ENCODE measurements around the gene PPP1R13B.

Gene PPP1R13B

DNA sequence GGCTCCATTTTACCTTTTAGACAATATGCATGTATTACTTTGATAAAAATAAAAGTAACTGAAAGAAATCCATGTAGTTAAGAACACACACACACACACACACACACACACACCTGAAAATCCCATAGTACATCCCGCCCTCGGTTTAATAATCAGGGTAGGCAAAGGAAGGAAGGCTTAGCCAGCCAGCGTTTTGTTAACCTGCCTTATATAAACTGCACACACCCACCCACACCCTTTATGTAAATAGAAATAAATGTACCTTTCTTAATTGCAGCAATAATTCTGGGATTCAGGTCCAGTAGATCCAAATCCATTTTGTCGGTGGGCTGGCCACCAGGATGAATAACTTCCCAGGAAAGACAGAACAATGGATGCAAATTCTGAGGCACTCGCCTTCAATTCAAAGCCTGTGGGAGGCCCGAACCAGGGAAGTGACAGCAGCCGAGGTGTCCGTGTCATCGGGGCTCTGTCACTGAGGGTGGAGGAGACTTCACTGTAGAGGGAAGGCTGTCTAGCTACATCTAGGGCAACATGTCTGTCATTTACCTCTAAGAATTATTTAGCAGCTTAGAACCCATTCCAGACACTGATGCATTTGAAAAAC lies 136.5 kb downstream of the PPP1R13B start:
- no peaks in the 10 kb centered on the region; the same call in 1 of the 2 replicates for H3K4me1 ChIP-seq (ENCODE audit: control insufficient read depth, insufficient read depth, low read length)
- H3K27ac ChIP-seq (ENCODE audit: low read length): no peak overlapping the region
- no peaks in the 10 kb centered on the region for H3K9me3 ChIP-seq (ENCODE audit: control insufficient read depth, insufficient read depth, low read length)
- no peaks in the 10 kb centered on the region for H3K27me3 ChIP-seq (ENCODE audit: control insufficient read depth, insufficient read depth, low read length)
- no CpG with 5 or more reads among the region's 9 CpGs for WGBS (ENCODE audit: insufficient coverage, insufficient read length)
- H3K36me3 ChIP-seq (ENCODE audit: control insufficient read depth, insufficient read depth, low read length): peaks cover 40% of the 10 kb centered on the region
- no peak overlapping the region for H3K4me3 ChIP-seq (ENCODE audit: low read length)
- DNase-seq (ENCODE audit: low read depth, low spot score): no peak

DNA sequence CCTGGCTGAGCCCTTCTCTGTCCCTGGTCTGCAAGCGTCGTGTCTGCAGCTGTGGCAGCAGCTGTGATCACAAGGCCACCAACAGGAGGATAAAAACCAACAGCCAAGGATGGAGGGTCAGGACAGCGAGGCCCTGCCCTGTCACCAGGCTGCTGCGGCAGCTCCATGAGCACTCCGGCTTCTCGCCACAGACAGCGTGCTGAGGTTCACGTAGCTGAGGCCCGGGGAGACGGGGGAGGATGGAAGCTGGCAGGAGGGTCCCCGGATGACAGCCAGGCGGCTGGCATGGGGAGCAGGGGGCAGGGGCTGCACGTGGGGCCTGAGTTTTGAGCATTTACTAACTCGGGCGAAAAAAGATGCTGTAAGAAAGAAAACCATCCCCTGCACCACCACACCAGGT lies 137.6 kb downstream of the PPP1R13B start:
- Histone ChIP-seq H3K4me1 (ENCODE audit: control insufficient read depth, insufficient read depth, low read length) (no peaks in the 10 kb centered on the region; the same call in 1 of the 2 replicates), H3K27ac (ENCODE audit: low read length) (no peak overlapping the region), H3K36me3 (ENCODE audit: control insufficient read depth, insufficient read depth, low read length) (peaks cover 40% of the 10 kb centered on the region), H3K9me3 (ENCODE audit: control insufficient read depth, insufficient read depth, low read length) (no peaks in the 10 kb centered on the region), H3K4me3 (ENCODE audit: low read length) (no peak overlapping the region), H3K27me3 (ENCODE audit: control insufficient read depth, insufficient read depth, low read length) (no peaks in the 10 kb centered on the region)
- no CpG with 5 or more reads among the region's 15 CpGs for WGBS (ENCODE audit: insufficient coverage, insufficient read length)
- no peak for DNase-seq (ENCODE audit: low read depth, low spot score)

DNA sequence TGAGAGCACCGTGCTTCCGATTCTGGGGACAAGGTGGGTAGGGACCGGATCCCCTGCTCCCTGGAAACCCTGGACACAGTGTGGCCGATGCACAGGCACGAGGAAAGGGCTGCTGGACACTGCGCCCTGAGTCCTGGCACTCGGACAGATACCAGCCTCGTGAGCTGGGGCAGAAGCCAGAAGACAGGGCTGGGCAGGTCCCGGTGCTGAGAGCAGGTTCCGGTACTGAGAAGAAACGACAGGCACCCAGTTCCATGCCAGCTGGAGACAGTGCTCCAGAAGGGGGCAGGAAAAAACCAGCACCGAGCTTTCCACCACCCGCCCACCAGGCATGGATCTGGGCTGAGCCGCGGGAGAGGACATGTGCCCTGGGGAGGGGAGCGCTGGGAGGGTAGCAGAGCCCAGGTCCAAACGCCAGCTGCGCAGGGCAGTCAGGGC lies 138.6 kb downstream of the PPP1R13B start:
- H3K4me1 ChIP-seq (ENCODE audit: control insufficient read depth, insufficient read depth, low read length): no peaks in the 10 kb centered on the region; the same call in 1 of the 2 replicates
- H3K27ac ChIP-seq (ENCODE audit: low read length): no peak overlapping the region
- no CpG with 5 or more reads among the region's 18 CpGs for WGBS (ENCODE audit: insufficient coverage, insufficient read length)
- DNase-seq (ENCODE audit: low read depth, low spot score): no peak
- H3K27me3 ChIP-seq (ENCODE audit: control insufficient read depth, insufficient read depth, low read length): no peaks in the 10 kb centered on the region
- H3K36me3 ChIP-seq (ENCODE audit: control insufficient read depth, insufficient read depth, low read length): peaks cover 40% of the 10 kb centered on the region
- no peaks in the 10 kb centered on the region for H3K9me3 ChIP-seq (ENCODE audit: control insufficient read depth, insufficient read depth, low read length)
- no peak overlapping the region for H3K4me3 ChIP-seq (ENCODE audit: low read length)

DNA sequence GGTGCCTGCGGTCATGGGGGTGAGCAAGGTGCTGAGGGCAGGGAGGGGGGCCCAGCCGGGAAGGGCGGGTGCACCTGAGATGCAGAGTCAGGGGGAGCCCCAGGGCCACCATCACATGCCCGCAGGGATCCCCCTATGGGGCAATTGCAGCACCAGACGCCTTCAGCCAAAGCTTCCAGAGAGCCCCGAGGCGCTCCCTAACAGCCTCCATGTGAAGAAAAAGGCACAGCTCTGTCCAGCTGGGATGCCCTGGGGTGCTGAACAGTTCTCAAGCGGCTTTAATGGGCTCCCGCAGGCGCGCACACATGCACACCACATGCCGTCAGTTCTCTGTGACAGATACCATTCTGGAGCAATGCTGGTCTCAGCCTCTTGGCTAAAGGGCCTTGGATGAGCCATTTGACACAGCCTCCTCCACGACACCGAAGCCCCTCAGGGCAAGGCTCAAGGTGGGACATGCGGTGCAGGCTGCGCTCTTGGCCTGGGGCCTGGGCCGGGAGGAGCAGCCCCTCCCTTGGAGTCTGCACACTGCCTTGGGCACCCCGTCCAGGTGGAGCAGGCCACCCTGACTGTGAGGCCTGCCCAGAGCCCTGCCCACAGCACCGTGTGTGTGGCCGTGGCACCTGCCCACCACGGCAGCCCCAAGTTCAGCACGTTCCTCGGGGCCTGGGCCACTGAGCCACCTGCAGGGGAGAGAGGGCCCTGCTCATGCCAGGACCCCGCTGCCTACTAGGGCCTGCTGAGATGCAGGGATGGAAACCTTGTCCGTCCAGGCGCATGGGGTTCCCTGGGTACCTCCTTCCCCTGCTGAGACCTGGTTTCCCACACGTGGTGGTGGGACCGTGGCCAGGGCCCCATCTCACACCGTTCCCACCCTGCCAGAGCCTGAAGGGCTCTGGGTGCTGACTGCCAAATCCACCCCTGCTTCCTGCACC lies 139.8 kb downstream of the PPP1R13B start:
- DNase-seq (ENCODE audit: low read depth, low spot score): no peak
- no peaks in the 10 kb centered on the region; the same call in 1 of the 2 replicates for H3K4me1 ChIP-seq (ENCODE audit: control insufficient read depth, insufficient read depth, low read length)
- H3K9me3 ChIP-seq (ENCODE audit: control insufficient read depth, insufficient read depth, low read length): no peaks in the 10 kb centered on the region
- peaks cover 45% of the 10 kb centered on the region for H3K36me3 ChIP-seq (ENCODE audit: control insufficient read depth, insufficient read depth, low read length)
- H3K4me3 ChIP-seq (ENCODE audit: low read length): no peak overlapping the region
- H3K27me3 ChIP-seq (ENCODE audit: control insufficient read depth, insufficient read depth, low read length): no peaks in the 10 kb centered on the region
- WGBS (ENCODE audit: insufficient coverage, insufficient read length): no CpG with 5 or more reads among the region's 29 CpGs
- H3K27ac ChIP-seq (ENCODE audit: low read length): no peak overlapping the region

DNA sequence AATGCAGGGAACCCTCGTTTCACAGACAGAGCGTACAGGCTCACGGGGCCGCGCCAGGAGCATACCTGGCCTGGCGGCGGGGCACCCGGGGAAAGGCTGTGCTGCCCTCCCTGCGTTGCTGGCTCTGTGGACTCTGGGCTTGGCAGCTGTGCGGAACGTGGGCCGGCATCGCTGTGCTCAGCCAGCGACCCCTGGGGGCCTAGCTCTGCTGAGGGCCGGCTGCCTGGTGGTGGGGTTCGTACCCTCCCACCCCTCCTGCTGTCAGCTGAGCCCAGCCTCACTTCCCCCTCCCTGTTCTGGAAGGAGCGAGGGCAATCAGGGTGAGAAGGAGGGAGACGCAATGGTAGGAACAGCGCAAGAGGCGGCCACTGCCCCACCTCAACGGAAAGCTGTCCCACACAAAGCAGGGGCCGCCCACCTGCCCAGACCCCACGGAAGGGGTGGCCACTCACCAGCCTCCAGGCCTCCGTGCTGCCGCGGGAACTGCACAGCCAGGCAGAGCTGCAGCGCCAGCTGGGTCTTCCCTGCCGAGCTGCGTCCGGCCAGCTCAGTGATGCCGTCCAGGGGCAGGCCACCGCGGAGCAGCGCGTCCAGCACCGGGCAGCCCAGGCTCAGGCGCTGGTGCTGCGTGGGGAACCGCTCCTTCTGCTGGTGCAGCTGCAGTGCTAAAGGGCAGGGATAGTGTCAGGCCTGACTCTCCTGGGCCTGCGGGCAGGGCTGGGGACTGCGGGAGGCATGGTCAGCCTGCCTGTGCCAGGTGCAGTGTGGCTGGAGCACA lies 140.6 kb downstream of the PPP1R13B start:
- no CpG with 5 or more reads among the region's 41 CpGs for WGBS (ENCODE audit: insufficient coverage, insufficient read length)
- Histone ChIP-seq H3K9me3 (ENCODE audit: control insufficient read depth, insufficient read depth, low read length) (no peaks in the 10 kb centered on the region), H3K27me3 (ENCODE audit: control insufficient read depth, insufficient read depth, low read length) (no peaks in the 10 kb centered on the region), H3K27ac (ENCODE audit: low read length) (no peak overlapping the region), H3K36me3 (ENCODE audit: control insufficient read depth, insufficient read depth, low read length) (peaks cover 46% of the 10 kb centered on the region), H3K4me3 (ENCODE audit: low read length) (no peak overlapping the region; the same call in 1 of the 2 replicates), H3K4me1 (ENCODE audit: control insufficient read depth, insufficient read depth, low read length) (no peaks in the 10 kb centered on the region; the same call in 1 of the 2 replicates)
- DNase-seq (ENCODE audit: low read depth, low spot score): no peak

DNA sequence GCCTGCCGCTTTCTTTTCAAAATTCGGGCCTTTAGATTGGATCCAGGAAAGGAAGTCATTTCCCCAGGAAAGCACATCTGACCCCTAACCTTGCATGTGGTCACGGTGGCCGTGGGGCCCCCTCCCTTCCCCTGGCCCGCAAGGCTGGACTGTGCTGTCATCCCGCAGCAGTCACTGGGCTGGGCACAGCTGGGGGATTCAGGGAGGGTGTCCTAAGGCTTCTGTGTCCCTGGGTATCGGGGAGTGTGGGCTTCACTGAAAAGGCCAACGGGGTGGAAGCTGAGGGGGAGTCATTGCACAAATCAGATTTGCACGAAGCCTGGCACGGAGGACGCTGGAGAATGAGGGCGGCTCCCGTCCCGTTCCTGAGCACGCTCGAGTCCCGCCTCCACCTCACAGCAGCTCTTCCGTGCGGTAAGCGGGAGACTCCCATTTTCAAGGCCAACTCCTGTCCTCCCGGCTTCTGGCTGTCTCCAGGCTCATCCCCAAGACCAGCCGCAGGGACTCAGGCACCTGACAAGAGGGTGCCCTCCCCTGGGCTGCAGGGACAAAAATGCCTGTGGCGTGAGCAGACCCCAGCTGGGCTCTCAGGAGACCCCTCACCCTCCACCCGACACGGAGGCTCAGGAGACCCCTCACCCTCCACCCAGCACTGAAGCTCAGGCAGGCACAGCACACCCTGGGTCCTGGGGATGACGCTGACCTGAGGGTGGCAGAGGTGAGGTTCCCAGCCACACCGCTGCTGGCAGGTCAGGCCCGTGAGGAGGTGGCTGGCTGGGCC lies 141.7 kb downstream of the PPP1R13B start:
- Histone ChIP-seq H3K36me3 (ENCODE audit: control insufficient read depth, insufficient read depth, low read length) (peaks cover 46% of the 10 kb centered on the region), H3K27me3 (ENCODE audit: control insufficient read depth, insufficient read depth, low read length) (no peaks in the 10 kb centered on the region), H3K4me1 (ENCODE audit: control insufficient read depth, insufficient read depth, low read length) (no peaks in the 10 kb centered on the region), H3K9me3 (ENCODE audit: control insufficient read depth, insufficient read depth, low read length) (no peaks in the 10 kb centered on the region), H3K27ac (ENCODE audit: low read length) (no peak overlapping the region), H3K4me3 (ENCODE audit: low read length) (no peak overlapping the region)
- no peak for DNase-seq (ENCODE audit: low read depth, low spot score)
- no CpG with 5 or more reads among the region's 28 CpGs for whole genome bisulfite sequencing (ENCODE audit: insufficient coverage, insufficient read length)

DNA sequence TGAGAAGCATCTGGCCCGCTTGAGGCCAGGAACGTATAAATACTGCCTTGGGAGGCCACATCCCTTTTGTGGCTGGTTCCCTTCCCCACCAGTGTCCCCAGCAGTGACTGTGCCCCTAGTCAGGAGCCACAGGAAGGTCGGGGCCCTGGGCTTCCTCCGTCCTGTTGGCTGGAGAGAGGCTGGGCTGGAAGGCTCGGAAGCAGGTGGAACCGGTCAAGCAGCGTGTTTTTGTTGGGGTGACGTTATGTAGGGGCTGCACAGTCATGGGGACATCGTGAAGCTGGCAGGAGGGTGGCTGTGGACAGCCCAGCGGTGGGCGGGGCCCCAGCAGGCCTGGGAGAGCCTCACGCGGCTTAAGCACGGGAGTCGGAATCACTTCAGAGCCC lies 142.3 kb downstream of the PPP1R13B start:
- no peak overlapping the region for H3K27ac ChIP-seq (ENCODE audit: low read length)
- H3K9me3 ChIP-seq (ENCODE audit: control insufficient read depth, insufficient read depth, low read length): no peaks in the 10 kb centered on the region
- WGBS (ENCODE audit: insufficient coverage, insufficient read length): no CpG with 5 or more reads among the region's 15 CpGs
- peaks cover 50% of the 10 kb centered on the region for H3K36me3 ChIP-seq (ENCODE audit: control insufficient read depth, insufficient read depth, low read length)
- H3K27me3 ChIP-seq (ENCODE audit: control insufficient read depth, insufficient read depth, low read length): no peaks in the 10 kb centered on the region
- no peak for DNase-seq (ENCODE audit: low read depth, low spot score)
- H3K4me3 ChIP-seq (ENCODE audit: low read length): no peak overlapping the region
- no peaks in the 10 kb centered on the region; the same call in 1 of the 2 replicates for H3K4me1 ChIP-seq (ENCODE audit: control insufficient read depth, insufficient read depth, low read length)

DNA sequence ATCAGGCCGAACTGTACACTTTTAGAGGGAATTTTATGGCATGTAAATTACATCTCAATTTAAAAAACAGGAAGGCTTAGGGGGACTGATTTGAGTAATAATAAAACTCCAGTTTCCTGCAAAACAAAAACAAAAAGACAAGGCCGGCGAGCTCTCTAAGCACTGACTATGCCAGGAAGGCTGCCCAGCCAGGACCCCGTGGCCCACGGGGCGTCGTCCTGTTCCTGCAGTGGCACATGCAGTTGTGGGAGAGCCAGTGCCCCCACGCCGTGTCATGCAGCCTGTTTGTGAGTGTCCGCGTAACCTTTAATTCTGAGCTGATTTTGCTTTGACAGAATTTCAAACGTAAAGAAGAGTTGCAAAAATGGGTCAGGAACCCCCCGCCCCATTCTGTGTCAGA lies 142.7 kb downstream of the PPP1R13B start:
- Histone ChIP-seq H3K4me3 (ENCODE audit: low read length) (no peak overlapping the region), H3K27me3 (ENCODE audit: control insufficient read depth, insufficient read depth, low read length) (no peaks in the 10 kb centered on the region), H3K4me1 (ENCODE audit: control insufficient read depth, insufficient read depth, low read length) (no peaks in the 10 kb centered on the region; the same call in 1 of the 2 replicates), H3K27ac (ENCODE audit: low read length) (no peak overlapping the region), H3K9me3 (ENCODE audit: control insufficient read depth, insufficient read depth, low read length) (no peaks in the 10 kb centered on the region), H3K36me3 (ENCODE audit: control insufficient read depth, insufficient read depth, low read length) (peaks cover 50% of the 10 kb centered on the region)
- no peak for DNase-seq (ENCODE audit: low read depth, low spot score)
- WGBS (ENCODE audit: insufficient coverage, insufficient read length): no CpG with 5 or more reads among the region's 13 CpGs

DNA sequence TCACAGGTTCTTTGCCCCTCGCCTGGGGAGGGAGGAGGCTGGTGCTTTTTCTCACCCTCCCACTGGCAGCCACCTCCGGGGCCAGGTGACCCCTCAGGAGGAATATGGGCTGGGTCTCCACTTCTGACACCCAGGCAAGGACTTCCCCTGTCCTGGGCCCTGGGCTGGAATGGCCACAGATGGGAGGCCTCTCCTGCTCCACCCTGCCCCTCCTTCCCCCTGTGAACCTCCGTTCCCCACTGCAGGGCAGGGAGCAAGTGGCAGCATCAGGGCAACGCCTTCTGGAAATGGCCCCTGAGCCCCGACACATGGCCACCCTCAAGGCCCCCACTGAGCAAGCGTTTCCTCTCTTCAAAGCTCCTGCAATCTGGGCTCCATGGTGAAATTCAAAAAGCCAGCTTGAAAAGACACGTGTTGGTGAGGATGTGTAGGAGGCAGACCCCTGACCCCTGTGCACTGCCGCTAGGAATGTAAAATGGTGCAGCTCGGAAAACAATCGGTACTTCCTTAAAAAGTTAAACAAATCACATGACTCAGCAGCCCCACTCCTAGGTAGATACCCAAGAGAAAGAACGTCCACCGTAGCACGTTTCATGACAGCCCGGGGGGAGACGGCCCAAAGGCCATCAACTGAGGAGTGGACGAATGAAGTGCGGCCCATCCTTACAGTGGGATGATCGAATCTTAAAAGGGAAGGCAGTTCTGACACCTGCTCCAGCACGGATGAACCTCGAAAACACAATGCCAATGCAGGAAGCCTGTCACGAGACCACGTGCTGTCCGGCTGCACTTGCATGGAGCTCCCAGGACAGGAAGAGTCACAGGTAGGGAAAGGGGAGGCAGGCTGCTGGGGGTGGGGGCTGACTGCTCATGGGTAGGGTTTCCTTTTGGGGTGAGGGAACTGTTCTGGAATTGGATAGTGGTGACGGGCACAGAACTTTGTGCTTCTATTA lies 143.7 kb downstream of the PPP1R13B start:
- Histone ChIP-seq H3K4me1 (ENCODE audit: control insufficient read depth, insufficient read depth, low read length) (no peaks in the 10 kb centered on the region; the same call in 1 of the 2 replicates), H3K9me3 (ENCODE audit: control insufficient read depth, insufficient read depth, low read length) (no peaks in the 10 kb centered on the region), H3K27me3 (ENCODE audit: control insufficient read depth, insufficient read depth, low read length) (no peaks in the 10 kb centered on the region), H3K27ac (ENCODE audit: low read length) (no peak overlapping the region), H3K4me3 (ENCODE audit: low read length) (no peak overlapping the region), H3K36me3 (ENCODE audit: control insufficient read depth, insufficient read depth, low read length) (peaks cover 49% of the 10 kb centered on the region)
- WGBS (ENCODE audit: insufficient coverage, insufficient read length): no CpG with 5 or more reads among the region's 24 CpGs
- DNase-seq (ENCODE audit: low read depth, low spot score): no peak

Data from iPS DF 6.9 (cell line).